Activated T-helper 2 cell treated with anti-CD3 and anti-CD28 coated beads, Interferon-gamma antibody, Interleukin-2, Interleukin-4, amounts not matched to agents 10 μg/mL and 5 μg/mL and 100 μg/mL, durations not matched to agents 14 hours and 24 hours and 36 hours (primary cell): Measurements from ENCODE around the gene IGSF8. TPM values are rescaled to one million over a fixed set of nuclear protein-coding genes. Genes with fewer than 3 reads are reported as not detected.

Experiments used
- DNase-seq: peaks from one replicate; pipeline ENCODE4 v3.0.0; 2021; ENCODE audit warnings: low spot score
- H3K27ac Mint-ChIP-seq: one replicate; pipeline ENCODE4 v1.8.0; 2021; ENCODE audit warnings: mixed read lengths
- H3K27me3 Mint-ChIP-seq: one replicate; pipeline ENCODE4 v1.8.0; 2021; ENCODE audit warnings: low read depth, mixed read lengths
- H3K36me3 Mint-ChIP-seq: one replicate; pipeline ENCODE4 v1.8.0; 2021; ENCODE audit warnings: low read depth, mixed read lengths
- H3K4me1 Mint-ChIP-seq: one replicate; pipeline ENCODE4 v1.8.0; 2021; ENCODE audit warnings: low read depth, mixed read lengths
- H3K4me3 Mint-ChIP-seq: one replicate; pipeline ENCODE4 v1.8.0; 2021; ENCODE audit warnings: low read depth, mild to moderate bottlenecking, moderate library complexity, mixed read lengths
- H3K9me3 Mint-ChIP-seq: one replicate; pipeline ENCODE4 v1.8.0; 2021; ENCODE audit warnings: mixed read lengths
- intact Hi-C: fragments of 100-400 bp; cut with micrococcal nuclease; formaldehyde crosslinking; loops from one replicate; pipeline ENCODE4 v1.15.1; 2023
- total RNA-seq: library from RNA; stranded (reverse); gene quantifications from 2 replicates; pipeline ENCODE4 v1.2.3, GENCODE V29; 2022

IGSF8 gene
- total RNA-seq, 1 donor from 2014 or later = 34.1 TPM

DNA sequence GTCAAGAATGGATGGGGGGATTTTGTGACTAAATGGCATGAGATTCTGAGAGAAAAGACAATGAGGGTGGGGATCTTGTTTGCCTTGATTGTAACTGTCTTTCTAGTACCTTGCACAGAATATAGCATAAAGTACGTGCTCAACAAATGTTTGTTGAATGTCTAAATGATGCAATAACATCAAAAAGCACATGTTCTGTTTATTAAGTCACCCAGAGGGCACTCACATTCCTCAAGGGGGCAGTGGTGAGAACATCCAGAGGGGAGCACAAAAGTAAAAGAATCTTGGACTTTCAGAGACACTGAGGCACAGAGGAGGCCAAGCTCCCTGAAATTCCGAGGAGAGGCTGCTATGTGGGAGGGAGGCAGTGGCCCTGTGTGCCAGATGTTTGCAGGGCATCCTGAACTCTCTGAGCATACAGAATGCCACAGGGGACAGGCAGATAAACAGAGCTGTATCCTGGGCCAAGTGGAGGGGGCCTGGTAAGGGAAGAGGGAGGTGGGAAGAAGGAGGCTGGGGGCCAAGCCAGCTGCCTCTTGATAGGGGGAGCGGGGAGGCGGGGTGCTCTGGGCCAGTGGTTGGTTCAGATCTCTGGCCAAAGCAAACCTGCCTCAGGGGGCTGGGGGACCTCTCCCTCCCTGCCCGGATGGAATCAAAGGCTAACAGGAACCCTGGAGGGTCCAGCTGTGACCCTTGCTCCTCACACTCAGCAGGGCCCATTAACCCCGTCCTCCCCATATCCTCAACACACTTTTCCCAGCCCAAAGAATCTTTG is 10.7 kb upstream of the IGSF8 start:
- intact Hi-C loops = no loop called here
- no peak overlapping the region for H3K27ac Mint-ChIP-seq

DNA sequence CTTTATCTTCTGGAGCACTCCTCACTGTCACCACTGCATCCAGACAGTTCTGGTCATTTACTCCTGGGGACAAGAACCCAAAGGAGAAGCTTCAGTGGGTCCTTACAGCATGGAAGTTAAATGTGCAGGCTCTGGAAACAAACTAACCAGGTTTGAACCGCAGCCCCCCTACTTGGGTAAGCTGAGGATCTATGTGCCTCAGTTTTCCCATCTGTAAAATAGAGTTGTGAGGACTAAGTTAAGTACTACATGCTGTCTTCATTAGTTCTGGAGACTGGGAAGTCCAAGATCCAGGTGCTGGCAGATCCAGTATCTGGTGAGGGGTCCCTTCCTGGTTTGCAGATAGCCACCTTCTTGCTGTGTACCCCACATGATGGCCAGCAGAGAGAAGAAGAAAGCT is 9.1 kb upstream of the IGSF8 start:
- Mint-ChIP-seq H3K36me3 (no peaks in the 10 kb centered on the region), H3K4me3 (no peak overlapping the region), H3K4me1 (peaks cover 5% of the 10 kb centered on the region), H3K27me3 (peaks cover 4% of the 10 kb centered on the region), H3K27ac (no peak overlapping the region), H3K9me3 (no peaks in the 10 kb centered on the region)
- intact Hi-C loops = no loop called here
- DNase-seq = no peak

More for the DNA sequence above, 10.7 kb upstream of the IGSF8 start:
- peaks cover 5% of the 10 kb centered on the region for H3K4me1 Mint-ChIP-seq
- DNase-seq = no peak
- no peak overlapping the region for H3K4me3 Mint-ChIP-seq
- no peaks in the 10 kb centered on the region for H3K36me3 Mint-ChIP-seq
- no peaks in the 10 kb centered on the region for H3K9me3 Mint-ChIP-seq
- peaks cover 4% of the 10 kb centered on the region for H3K27me3 Mint-ChIP-seq

DNA sequence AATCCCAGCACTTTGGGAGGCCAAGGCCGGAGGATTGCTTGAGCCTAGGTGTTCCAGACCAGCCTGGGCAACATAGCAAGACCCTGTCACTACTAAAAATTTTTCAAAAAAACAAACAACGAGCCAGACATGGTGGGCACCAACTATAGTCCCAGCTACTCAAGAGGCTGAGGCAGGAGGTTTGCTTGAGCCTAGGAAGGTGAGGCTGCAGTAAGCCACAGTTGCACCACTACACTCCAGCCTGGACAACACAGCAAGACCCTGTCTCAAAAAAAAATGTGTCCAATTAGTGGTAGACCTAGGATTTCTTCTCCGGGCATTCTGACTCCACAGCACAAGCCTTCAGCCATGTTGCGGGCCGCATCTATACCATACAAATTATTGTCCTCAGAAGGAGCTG is 6.7 kb upstream of the IGSF8 start:
- Mint-ChIP-seq H3K4me3 (no peak overlapping the region), H3K27me3 (peaks cover 4% of the 10 kb centered on the region), H3K9me3 (no peaks in the 10 kb centered on the region), H3K36me3 (no peaks in the 10 kb centered on the region), H3K4me1 (peaks cover 8% of the 10 kb centered on the region), H3K27ac (no peak overlapping the region)
- intact Hi-C loops = no loop called here
- no peak for DNase-seq

DNA sequence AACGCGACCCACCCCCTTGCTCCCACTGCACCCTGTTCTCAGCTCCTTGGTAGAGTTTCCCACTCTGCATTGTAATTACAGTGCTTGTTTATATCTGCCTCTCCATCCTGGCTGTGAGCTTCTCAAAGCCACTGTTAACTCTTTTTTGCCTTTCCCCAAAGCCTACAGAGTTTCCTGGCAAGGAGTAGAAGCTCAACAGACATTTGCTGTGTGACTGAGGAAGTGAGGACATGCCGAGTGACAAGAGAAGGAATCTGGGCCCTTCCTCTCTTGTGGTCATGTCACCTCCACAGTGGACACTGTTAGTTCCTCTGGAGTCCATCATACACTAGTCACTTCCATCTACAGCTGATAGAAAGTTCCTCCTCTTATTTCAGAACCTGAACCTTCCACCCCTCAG is 6.1 kb upstream of the IGSF8 start:
- no peaks in the 10 kb centered on the region for H3K36me3 Mint-ChIP-seq
- H3K4me3 Mint-ChIP-seq = no peak overlapping the region

DNA sequence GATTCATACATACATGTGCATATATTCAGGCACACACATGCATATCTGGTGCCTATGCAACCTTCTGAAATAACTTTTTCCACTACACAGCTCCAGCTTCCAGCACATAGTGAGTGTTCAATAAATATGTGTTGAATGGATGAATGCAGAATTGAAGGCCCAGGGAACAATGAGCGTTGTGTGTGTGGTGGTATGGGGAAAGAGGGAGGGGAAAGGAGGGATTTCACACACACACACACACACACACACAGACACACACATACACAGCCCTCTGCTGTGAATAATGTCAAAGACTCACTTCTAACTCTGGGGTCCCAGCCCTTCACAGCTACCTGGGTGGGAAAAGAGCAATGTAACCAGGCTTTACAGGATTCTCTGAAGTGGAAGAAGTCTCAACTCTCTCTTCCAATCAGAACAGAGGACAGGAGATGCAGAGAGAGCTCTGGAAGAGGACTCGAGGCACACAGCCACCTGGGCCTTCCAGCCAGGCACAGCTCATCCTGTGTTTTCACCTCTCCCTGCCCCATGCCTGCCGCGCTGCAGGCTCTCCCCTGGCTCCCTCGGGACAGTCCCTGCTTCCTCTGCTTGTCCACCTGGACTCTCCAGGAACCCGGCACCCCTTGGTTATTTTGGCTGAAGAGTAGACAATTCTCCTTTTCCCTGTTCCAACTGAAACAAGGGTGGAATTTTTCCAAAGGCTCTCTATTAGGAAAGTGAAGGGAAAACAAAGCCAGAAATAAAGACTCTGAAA is 5.4 kb upstream of the IGSF8 start:
- no peak for DNase-seq
- Mint-ChIP-seq H3K36me3 (no peaks in the 10 kb centered on the region), H3K4me3 (no peak overlapping the region), H3K9me3 (no peaks in the 10 kb centered on the region), H3K27ac (no peak overlapping the region), H3K4me1 (peaks cover 13% of the 10 kb centered on the region), H3K27me3 (peaks cover 3% of the 10 kb centered on the region)
- intact Hi-C loops = no loop called here

More for the DNA sequence above, 6.1 kb upstream of the IGSF8 start:
- Mint-ChIP-seq H3K27ac (no peak overlapping the region), H3K9me3 (no peaks in the 10 kb centered on the region), H3K4me1 (peaks cover 10% of the 10 kb centered on the region), H3K27me3 (peaks cover 4% of the 10 kb centered on the region)
- no peak for DNase-seq
- intact Hi-C loops = no loop called here

DNA sequence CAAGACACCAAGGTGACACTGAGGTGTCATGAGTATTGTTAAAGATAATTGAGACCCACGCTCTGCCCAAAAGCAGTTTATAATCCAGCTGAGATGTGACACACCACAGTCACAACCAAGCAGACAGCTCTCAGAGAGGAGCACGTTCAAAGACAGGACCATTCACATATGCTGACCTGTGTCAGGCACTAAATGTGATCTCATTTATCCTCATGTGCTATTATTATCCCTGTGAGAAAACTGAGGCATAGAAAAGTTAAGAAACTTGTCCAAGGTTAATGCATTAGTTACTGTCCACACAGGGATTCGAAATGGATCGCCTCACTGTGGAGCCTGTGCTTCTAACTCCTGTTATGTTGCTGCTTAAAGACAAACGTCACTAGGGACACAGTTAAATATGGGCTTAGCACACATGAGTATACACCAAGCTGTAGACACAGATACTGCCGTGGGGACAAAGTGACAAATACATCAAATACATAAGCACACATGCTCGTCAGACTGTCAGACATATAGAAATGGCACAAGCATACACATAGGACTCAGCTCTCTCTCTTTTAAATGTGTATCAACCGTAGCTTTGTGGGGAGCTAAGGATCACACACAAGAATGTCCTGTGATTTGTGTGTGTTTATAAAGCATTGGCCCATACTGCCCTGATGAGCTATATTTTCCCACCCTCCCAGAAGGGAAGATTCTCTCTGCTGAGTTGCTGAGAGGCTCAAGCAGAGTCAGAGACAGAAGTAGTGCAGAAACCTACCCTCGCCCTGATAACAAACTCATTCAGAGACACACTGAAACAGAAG is 3.5 kb upstream of the IGSF8 start:
- no peak overlapping the region for H3K27ac Mint-ChIP-seq
- no peak overlapping the region for H3K4me3 Mint-ChIP-seq
- intact Hi-C loops = loop anchor here (1.0 to 2.0 kb wide), 4 partner anchors 105 to 274 kb away; no protein-coding TSS in a partner anchor

DNA sequence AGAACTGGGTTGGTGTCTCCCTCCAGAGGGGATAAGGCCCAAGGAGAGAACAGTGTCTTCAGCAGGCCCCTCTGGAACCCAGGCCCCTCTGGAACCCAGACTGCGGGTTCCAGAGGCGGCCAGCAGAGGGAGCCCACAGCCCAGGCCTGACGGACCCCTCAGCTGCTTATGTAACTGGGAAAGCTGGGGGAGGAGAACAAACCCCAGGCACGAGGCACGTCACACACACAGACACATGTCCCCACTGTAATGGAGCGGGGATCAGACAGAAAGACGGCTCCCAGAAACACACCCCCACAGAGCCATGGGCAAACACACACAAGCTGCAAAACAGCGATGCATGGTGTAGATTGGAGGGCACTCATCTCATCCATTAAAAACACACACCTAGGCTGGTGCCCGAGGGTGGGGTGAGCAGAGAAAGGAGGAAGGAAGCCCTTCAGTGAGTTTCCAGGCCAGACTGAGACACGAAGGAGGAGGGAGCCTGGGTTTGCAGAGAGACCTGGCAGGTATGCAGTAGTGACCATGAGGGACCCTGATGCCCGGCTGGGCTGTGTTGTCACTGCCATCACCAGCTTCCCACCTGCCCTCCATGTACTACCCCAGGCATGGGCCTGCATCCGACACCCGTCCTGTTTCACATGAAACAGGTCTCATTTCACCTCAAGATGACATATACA is 2.8 kb upstream of the IGSF8 start:
- no peaks in the 10 kb centered on the region for H3K36me3 Mint-ChIP-seq
- H3K4me3 Mint-ChIP-seq = no peak overlapping the region
- peak; percentile 45 for DNase-seq
- no peaks in the 10 kb centered on the region for H3K9me3 Mint-ChIP-seq
- peaks cover 24% of the 10 kb centered on the region for H3K4me1 Mint-ChIP-seq
- H3K27me3 Mint-ChIP-seq = no peaks in the 10 kb centered on the region
- intact Hi-C loops = loop anchor here (1.0 to 2.0 kb wide), 4 partner anchors 106 to 275 kb away; no protein-coding TSS in a partner anchor
- peak overlapping the region; percentile 11 for H3K27ac Mint-ChIP-seq

More for the DNA sequence above, 3.5 kb upstream of the IGSF8 start:
- Mint-ChIP-seq H3K27me3 (no peaks in the 10 kb centered on the region), H3K4me1 (peaks cover 20% of the 10 kb centered on the region), H3K36me3 (no peaks in the 10 kb centered on the region), H3K9me3 (no peaks in the 10 kb centered on the region)
- DNase-seq = no peak

DNA sequence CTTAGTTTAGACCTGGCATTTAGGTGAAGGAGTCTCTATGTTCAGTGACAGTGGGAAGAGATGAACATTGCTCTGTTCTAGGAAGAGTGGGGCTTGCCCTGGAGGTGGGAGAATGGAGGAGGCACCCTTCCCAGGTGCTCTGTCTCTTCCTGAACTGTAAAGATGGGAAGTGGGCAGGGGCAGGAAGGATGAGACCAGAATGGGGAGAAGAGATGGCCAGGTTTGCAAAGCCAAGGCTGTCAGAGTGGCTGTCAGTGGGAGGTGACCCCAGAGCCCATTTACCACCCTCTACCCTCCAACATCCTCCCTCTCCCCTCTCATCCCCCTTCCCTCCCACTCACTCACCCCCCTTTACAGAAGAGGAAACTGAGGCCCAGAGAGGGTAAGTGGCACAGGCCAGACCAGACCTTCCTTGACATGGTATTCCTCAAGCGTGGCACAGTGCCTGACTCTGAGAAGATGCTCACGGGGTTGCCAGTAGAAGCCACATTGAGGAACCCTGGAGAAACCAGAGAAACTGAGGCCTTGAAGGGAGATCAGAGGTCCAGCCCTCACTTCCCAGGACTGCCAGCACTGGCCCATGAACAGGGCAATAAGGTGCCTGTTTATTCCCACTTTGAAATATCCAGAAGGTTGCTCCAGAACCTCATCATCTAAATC is 1.4 kb upstream of the IGSF8 start:
- no peaks in the 10 kb centered on the region for H3K9me3 Mint-ChIP-seq
- H3K36me3 Mint-ChIP-seq = no peaks in the 10 kb centered on the region
- no peak overlapping the region for H3K4me3 Mint-ChIP-seq
- intact Hi-C loops = loop anchor here (2.0 kb wide), 4 partner anchors 107 to 191 kb away; partner anchors contain the start of gene DCAF8
- no peaks in the 10 kb centered on the region for H3K27me3 Mint-ChIP-seq
- H3K27ac Mint-ChIP-seq = no peak overlapping the region
- DNase-seq = no peak
- peaks cover 24% of the 10 kb centered on the region for H3K4me1 Mint-ChIP-seq

DNA sequence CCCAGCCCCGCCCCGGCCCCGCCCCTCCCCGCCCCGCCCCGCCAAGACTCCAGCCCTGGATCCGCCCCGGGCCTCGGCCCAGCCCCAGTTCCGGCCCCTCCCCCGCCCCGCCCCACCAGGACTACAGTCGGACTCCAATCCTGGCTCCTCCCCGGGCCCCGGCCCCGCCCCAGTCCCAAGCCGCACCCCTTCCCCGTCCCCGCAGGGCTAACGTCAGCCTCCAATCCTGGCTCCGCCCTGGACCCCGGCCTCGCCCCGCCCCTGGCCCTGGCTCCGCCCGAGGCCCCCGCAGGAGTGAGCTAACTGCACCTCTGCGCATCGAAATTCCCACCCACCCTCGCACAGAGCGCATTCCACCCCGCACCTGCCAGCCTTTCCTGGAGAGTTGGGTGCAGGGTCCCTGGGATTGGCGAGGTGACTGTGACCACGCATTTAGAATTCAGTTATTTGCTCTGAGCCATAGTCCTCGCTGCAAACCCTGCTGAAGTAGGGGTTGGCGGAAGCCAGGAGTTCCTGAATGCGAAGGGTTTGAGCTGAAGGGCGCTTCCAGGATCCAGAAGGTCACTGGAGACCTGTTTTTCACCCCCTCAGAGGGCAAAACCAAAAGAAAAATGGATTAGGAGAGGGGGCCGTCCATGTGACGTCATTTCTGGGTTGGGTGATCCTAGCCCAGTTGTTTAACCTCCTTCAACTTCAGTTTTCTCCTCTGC is 588 bp upstream of the IGSF8 start:
- DNase-seq = peak; percentile 92
- intact Hi-C loops = loop anchor here (1.0 to 2.0 kb wide), 2 partner anchors 164 to 174 kb away; partner anchors contain the start of genes DCAF8 and TAGLN2
- Mint-ChIP-seq H3K4me1 (peaks cover 24% of the 10 kb centered on the region), H3K4me3 (peak overlapping the region; percentile 71), H3K9me3 (no peaks in the 10 kb centered on the region), H3K27ac (peak overlapping the region; percentile 71), H3K27me3 (no peaks in the 10 kb centered on the region), H3K36me3 (no peaks in the 10 kb centered on the region)

DNA sequence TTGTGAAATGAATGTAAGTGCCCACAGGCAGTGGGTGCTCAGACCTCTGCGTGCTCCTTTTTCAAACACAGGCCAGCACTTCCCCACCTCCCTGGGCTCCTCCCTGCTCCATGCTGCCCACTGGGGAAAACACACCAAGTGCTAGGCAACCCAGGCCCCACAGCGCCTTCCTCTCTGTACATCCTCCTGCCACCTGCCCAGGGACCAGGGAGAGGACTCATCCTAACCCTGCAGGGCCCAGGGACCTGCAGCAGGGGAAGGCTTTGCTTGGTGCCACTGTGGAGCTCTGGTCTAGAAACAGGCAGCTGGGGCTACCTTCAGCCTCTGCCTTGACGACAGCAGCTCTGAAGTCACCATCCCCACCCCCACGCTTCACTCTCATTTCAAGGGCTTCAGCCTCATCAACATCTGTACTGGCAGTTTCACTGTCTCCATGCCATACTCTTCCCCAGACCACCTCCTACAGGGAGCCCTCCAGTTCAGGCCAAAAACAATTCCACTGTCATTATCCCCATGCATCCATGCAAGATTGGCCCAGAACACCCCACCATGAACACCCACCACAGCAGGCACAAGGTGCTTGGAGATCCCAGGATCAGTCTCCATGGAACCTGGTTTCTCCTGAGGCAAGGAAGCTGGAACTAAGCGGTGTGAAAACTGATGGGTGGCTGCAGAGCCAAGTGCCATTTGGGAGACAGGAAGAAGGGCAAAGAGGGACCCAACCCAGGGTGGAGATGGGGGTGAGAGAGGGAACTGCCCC is 1.1 kb downstream of the IGSF8 start:
- intact Hi-C loops = no loop called here
- no peak for DNase-seq
- Mint-ChIP-seq H3K9me3 (no peaks in the 10 kb centered on the region), H3K4me3 (peak overlapping the region; percentile 89), H3K4me1 (peaks cover 24% of the 10 kb centered on the region), H3K36me3 (no peaks in the 10 kb centered on the region), H3K27ac (peak overlapping the region; percentile 82), H3K27me3 (no peaks in the 10 kb centered on the region)
